Activated CD8-positive, alpha-beta memory T cell treated with anti-CD3 and anti-CD28 coated beads for 4 hours (primary cell): ENCODE results near the gene SRPX2.

Source experiments
- DNase-seq, 2 donors: peaks; one replicate each; pipeline ENCODE4 v3.0.0-alpha.2; 2020; ENCODE audit warnings: low read depth in 2 of 2

SRPX2 gene

DNA sequence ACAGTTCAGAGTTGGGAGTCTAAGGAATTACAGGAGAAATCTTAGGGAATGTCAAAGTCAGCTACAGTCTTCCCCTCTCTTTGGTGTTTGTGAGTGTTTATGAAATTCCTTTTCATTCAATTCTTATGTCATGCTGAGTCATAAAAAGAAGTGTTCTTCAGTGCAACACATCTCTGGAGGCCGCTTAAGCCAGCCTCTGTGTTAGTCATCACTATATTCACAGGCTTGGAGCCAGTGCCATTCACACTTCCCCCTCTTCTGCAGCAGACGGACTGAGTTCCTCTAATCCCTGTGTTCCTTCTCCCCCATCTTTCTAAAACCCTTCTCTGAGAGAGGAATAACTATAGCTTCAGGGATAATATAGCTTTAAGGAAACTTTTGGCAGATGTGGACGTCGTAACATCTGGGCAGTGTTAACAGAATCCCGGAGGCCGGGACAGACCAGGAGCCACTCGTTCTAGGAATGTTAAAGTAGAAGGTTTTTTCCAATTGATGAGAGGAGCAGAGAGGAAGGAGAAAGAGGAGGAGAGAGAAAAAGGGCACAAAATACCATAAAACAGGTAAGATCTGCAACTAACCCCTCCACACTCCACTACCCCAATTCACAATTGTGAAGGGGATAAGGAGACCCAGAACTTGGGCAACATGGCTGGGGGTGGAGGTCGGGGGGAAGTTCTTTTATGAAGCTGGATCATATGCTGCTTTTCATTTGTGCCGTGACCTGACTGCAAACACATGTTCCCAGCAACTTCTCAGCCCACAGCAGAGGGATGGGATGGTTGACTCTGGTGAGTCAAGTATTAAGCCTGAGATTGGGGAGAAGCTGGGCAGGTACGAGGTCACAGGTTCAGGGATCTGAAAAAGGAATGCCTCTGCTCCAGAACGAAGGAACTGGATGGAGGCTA is at the start of gene SRPX2:
Gene SRPX2 (plus strand): TSS at position 244 of the 905 bp plus-strand sequence. CDS start 2,124 bp downstream, outside the sequence.
- DNase-seq, result no peak

- DNase-seq, result no peak
These were observed 47.4 kb upstream of the SRPX2 start for GRCh38 chrX:100596601-100597000.

GRCh38 chrX:100599456-100599855 is 44.5 kb upstream of the SRPX2 start:
- no peak for DNase-seq

- DNase-seq, result no peak
These were observed 43.7 kb upstream of the SRPX2 start for GRCh38 chrX:100600340-100600739.

GRCh38 chrX:100600758-100601157 is 43.2 kb upstream of the SRPX2 start:
- DNase-seq, result no peak

GRCh38 chrX:100606753-100607152 is 37.2 kb upstream of the SRPX2 start:
- DNase-seq, result no peak

DNA sequence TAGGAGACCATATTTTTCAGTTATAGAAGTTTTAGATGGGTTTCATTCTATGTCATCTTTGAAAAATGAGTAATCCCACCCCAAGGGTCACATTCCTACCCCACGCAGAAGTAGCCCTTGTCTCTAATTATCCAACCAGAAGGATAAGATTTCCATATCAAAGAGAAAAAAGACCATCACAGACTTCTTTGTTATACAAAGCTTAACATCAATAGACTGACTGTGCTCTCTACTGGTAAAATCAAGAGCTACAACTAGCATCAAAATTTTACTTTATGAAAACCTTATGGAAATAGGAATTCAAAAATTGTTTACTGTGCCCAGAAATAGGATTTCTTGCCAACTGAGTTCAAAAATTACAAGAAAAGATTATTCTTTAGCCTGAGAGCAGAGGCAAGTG is 34.4 kb upstream of the SRPX2 start:
- no peak for DNase-seq

DNA sequence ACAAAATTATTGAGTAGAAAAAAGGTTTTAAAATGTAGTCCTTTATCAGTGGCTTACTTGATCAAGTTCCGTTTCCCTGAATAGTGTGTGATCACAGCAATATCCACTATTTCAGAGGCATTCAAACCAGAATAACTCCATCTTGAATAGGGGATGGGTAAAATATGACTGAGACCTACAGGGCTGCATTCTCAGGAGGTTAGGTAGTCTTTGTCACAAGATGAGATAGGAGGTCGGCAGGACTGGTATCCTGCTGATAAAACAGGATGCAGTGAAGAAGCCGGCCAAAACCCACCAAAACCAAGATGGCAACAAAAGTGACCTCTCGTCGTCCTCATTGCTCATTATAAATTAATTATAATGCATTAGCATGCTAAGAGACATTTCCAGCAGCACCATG is 32.0 kb upstream of the SRPX2 start:
- no peak for DNase-seq

GRCh38 chrX:100615005-100615404 is 29.0 kb upstream of the SRPX2 start:
- DNase-seq, result no peak

- DNase-seq, result no peak
These were observed 21.0 kb upstream of the SRPX2 start for GRCh38 chrX:100623001-100623400.

DNA sequence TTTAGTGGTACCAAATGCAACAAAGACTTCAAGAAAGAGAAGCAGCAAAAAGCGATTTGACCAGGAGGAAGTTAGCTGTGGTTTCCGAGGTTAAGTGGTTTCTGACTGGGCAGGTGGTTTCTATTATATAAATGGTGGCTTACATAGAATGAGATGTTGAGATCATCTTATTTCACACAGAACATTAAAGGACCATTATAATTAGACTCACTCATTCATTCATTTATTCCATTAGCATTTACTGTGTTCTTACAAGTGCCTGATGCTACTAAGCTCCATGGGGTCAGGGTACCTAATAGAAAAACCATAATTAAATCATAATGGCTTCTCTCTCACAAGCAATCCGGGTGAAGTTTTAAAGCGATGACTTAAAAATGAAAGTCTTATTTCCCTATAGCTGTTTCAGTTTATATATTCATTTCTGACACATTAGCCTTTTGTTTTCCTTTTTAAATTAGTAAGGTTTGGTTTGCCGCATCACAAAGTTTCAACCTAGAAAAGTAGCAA is 18.0 kb upstream of the SRPX2 start:
- DNase-seq, result no peak

GRCh38 chrX:100635040-100635439 is 9.0 kb upstream of the SRPX2 start:
- no peak for DNase-seq

DNA sequence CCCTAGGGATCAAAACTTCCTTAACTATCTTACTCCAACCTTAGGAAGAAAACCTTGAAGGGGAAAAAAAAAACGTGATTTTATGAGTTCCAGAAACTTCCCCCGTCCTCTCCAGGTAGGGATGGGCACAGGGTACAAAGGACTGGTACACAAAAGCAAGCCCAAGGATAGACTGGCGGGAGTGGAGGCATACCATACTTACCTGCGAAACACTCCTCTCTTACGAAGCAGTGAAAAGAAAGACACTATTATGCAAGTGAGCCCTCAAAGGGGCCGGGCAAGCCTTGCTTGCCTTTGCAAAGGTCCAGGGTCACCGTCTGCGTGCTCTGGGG is 8.0 kb upstream of the SRPX2 start:
- no peak for DNase-seq

DNA sequence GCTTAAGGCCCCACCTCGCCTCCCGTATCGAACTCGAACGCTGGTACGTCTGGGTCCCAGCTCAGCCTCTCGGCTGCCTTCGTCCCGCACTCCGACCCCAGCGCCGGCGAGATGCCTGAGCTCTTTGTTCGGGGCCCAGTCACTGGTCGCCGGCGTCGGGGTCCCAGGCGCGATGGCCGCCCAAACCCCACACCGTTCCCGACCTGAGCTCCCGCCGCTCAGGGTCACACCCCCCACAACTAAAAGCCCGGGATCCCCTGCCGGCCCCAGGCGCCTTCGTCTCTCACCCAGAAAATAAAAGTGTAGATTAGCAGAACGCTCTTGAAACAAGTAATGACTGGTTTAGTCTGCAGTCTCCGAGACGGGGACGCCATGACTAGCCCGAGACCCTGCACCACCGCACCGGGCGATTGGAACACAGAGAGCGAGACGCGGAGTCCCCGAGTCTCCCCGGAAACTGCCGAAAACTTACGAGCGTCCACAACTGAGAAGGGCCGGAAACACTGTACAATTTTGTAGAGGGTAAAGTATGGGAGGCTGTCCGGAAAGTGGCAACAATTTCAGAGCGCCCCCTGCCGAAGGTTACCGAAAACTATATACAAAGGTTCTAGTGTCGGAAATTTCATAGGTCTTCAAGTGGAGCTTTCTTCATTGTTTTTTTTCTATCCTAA is 7.5 kb upstream of the SRPX2 start, which contains the start of gene TSPAN6:
Gene TSPAN6 (minus strand): TSS at position 486 of the 671 bp plus-strand sequence. CDS start 112 bp downstream, at position 374.
- DNase-seq, result peak; percentile 16 to 23

GRCh38 chrX:100642290-100642689 is 1.7 kb upstream of the SRPX2 start:
- no peak for DNase-seq

DNA sequence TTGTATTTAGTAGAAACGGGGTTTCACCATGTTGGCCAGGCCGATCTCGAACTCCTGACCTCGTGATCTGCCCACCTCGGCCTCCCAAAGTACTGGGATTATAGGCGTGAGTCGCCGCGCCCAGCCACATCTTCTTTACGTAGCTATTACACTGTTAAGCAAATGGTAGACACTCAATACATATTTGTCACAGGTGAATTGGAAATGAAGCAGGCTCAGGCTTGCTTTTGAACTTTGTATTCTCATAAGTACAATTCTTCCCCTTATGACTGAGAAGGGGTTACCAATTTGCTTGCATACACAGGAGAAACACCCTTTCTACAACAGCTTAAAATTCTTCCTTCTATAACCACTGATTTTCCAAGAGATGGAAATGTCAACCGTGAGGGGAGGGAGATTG is 787 bp upstream of the SRPX2 start:
- DNase-seq, result no peak

DNA sequence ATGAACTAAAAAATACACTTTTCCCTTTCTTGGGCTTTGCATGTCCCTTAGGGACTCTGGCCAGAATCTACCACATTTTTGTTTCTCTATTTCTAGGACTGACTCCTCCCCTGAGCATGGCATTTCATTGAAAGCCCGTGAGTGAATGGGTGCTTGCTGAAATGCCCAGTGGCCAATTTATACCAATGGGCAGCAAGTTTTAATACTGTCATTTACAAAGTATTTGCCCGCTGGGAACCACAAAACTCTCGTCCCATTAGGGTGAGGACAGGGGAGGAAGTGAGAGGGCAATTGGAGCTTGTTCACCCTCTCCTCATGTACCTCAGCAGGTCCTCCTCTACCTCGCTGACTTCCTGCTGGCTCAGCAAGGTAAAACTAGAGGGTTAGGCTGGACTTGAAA is 1.1 kb downstream of the SRPX2 start:
- DNase-seq, result no peak

- no peak for DNase-seq
These were observed 3.1 kb downstream of the SRPX2 start for GRCh38 chrX:100647095-100647494.

- DNase-seq, result no peak
These were observed 3.7 kb downstream of the SRPX2 start for GRCh38 chrX:100647739-100648138.

GRCh38 chrX:100648458-100649417 is 4.7 kb downstream of the SRPX2 start:
- no peak for DNase-seq

DNA sequence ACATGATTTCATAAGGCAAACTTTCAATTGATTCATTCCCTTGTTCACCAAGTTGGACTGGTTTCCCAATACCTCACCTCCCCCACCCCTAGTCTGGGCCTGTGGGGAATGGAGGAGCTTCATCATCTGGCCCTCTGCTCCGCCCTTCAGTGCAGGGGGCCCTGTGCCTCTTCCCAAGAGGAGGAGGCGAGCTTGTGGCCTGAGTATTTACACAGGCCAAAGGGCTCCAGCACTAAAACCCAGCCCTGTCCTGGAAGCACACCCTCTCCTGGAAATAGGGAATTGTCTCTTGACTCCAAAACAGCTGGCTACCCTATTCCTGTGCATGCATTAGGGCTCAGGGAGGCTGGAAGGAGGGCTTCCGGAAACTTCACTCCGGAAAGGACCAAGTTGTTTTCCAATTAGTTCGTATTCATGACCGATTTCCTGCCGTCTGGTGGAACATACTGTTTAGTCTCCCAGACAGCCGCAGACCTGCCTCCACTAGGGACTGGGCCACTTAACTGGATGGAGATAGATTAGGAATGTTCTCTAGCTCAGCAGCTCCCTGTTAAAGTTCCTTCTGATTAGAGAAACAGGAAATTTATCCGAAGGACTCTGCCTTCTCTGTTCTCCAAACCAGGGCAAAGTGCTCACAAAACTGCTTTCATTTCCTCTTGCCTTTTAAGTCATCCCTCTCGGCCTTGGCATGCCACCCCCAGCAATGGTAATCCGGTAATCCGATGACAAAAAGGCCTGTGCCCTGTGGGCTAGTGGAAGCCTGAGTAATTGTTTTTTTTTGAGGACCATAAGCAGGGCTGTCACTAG is 5.8 kb downstream of the SRPX2 start:
- DNase-seq, result no peak
